GM12875 (cell line): ENCODE measurements around the gene CDC6.

ENCODE experiments used
- H3K4me3 ChIP-seq: one replicate; pipeline ENCODE4 v1.5.1; 2011; ENCODE audit warnings: low read depth, low read length, control low read depth
- CTCF ChIP-seq: IDR thresholded peaks from 2 replicates; pipeline ENCODE4 v1.5.1; 2011; ENCODE audit warnings: low read depth, mild to moderate bottlenecking, control low read depth, inconsistent platforms, low read length, moderate library complexity, borderline replicate concordance; ENCODE audit not compliant: insufficient read depth

Gene CDC6

DNA sequence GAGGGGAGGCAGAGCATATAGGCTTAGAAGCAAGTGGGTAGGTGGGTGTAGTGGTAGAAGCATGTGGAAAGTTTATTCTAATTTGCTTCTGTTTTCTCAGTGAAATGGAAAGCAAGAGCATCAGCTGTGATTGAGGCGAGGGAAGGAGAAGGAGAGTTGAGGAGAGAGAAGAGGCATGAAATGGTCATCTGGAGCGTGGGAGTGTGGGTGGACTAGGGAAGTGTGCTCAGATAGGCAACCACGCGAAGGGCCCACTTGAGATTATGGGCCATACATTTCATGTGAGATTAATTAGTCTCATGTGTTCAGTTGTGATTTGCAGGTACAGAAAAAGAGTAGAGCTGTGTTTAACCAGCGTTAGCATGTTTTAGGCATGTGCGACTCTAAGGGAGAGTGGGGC, 20.8 kb upstream of the CDC6 start:
- TF ChIP-seq CTCF = no peak
- no peak overlapping the region for H3K4me3 ChIP-seq

GRCh38 chr17:40268141-40268712, 19.5 kb upstream of the CDC6 start:
- no peak for TF ChIP-seq CTCF

GRCh38 chr17:40278414-40278813, 9.3 kb upstream of the CDC6 start:
- no peak for TF ChIP-seq CTCF
- no peak overlapping the region for H3K4me3 ChIP-seq

More at GRCh38 chr17:40268141-40268712, 19.5 kb upstream of the CDC6 start:
- H3K4me3 ChIP-seq = no peak overlapping the region

DNA sequence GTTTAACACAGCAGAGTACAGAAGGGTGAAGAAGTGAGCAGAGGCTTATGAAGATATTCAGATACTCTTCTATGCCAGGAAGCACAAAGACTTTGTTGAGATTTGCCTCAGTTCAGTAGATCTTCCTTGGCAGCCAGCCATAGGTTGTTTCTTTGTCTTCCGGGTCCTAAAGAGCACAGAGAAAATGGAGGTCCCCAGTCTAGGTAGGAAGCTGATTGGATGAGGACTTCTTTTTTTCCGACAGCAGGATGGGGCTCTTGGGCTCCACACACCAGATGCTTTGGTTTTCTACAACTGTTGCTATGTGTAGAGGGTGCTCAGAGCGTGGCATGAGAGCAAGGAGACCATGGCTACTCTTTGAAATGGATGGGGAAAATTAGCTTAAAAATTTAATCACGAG, 8.3 kb upstream of the CDC6 start:
- TF ChIP-seq CTCF = no peak

DNA sequence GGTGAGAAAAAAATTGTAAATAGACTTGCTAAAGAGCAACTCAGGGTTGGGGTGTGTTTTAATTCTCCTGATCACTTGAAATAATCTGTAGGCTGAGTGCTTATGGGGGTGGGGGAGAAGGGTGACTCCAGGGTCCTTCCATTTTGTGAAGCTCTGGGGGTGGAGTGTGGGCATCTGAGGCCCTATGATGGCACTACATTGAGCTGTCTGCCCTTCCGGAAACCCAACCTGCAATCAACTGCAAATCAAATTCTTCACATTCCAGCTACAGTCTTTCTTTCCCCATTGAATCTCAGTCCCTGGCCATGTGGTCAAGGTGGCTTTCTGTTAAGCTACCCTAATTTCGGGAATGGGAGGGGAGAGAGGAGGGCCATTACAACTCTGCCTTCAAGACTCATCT, 6.0 kb upstream of the CDC6 start:
- TF ChIP-seq CTCF = no peak
- H3K4me3 ChIP-seq = no peak overlapping the region

More for the DNA sequence above, 8.3 kb upstream of the CDC6 start:
- H3K4me3 ChIP-seq = no peak overlapping the region

GRCh38 chr17:40283662-40284061, 4.0 kb upstream of the CDC6 start:
- H3K4me3 ChIP-seq = no peak overlapping the region
- TF ChIP-seq CTCF = no peak

DNA sequence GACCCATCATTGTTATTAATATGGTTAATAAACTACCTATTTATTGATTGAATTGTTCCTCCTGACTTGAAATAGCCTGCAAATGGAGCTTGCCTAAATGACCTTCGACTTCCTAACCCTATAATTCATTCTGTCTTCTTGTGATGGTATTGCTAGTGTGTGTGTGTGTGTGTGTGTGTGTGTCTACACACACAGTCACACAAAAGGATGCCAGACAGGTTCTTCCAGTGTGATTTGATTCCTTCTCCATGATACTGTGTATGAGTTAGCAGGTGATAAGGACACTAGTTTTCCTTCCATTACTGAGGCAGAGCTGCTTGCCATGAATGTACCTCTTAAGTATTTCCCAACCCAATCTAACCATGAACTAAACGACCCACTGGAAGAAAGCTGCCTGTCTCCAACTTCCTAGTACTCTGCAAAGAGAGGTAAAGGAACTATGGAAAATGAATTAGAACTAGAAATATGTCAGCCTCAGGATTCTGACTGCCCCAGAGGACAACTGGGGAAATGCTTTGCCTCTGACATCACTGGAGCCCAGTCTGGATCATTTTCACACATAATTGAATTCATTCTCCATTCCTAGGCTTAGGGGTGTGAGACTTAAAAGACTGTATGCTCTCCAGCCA, 3.5 kb upstream of the CDC6 start:
- no peak for TF ChIP-seq CTCF
- H3K4me3 ChIP-seq = no peak overlapping the region
